Uterus (tissue), 4 donors: Measurements from ENCODE around the gene CLTA. TPM values are rescaled to one million over a fixed set of nuclear protein-coding genes. Genes with fewer than 3 reads are reported as not detected.
A peak's percentile ranks its signal among the peaks of the same experiment; 100 is the strongest.

ENCODE experiments used
- DNase-seq, 2 donors: peaks; one replicate each; pipeline ENCODE4 v3.0.0-alpha.2; 2019 to 2020
- H3K27ac ChIP-seq, 2 donors: fragments of 200-600 bp; sonication (generic); 1 replicate in 1 of 2; 2 replicates in 1 of 2; pipeline ENCODE4 v1.5.1; 2016 to 2018
- H3K27me3 ChIP-seq, 2 donors: fragments of 200-600 bp; sonication (generic); one replicate each; pipeline ENCODE4 v1.5.1; 2018 to 2019; ENCODE audit warnings: control low read depth in 1 of 2
- H3K36me3 ChIP-seq, 2 donors: fragments of 200-600 bp; sonication (generic); one replicate each; pipeline ENCODE4 v1.5.1; 2019; ENCODE audit warnings: control low read depth in 1 of 2
- H3K4me1 ChIP-seq, 2 donors: fragments of 200-600 bp; sonication (generic); one replicate each; pipeline ENCODE4 v1.5.1; 2018 to 2019; ENCODE audit warnings: control low read depth in 1 of 2
- H3K4me3 ChIP-seq, 2 donors: fragments of 200-600 bp; sonication (generic); 1 replicate in 1 of 2; 2 replicates in 1 of 2; pipeline ENCODE4 v1.5.1; 2018 to 2019; ENCODE audit warnings: mild to moderate bottlenecking in 1 of 2
- H3K9me3 ChIP-seq, 2 donors: fragments of 200-600 bp; sonication (generic); one replicate each; pipeline ENCODE4 v1.5.1; 2019; ENCODE audit warnings: control low read depth in 1 of 2
- CTCF ChIP-seq, 4 experiments: fragments of 200-600 bp in 2 of 4; fragments of 450-650 bp in 2 of 4; sonication (generic) in 2 of 4; IDR thresholded peaks; one replicate each; pipeline ENCODE4 v1.5.1; 2016 to 2019; ENCODE audit warnings: antibody characterized with exemption in 4 of 4, mild to moderate bottlenecking in 2 of 4, moderate library complexity in 1 of 4
- POLR2A ChIP-seq, 2 donors: fragments of 450-650 bp; IDR thresholded peaks; one replicate each; pipeline ENCODE4 v1.6.1; 2016; ENCODE audit warnings: antibody characterized with exemption in 2 of 2, mild to moderate bottlenecking in 1 of 2, moderate library complexity in 1 of 2
- intact Hi-C: fragments of 100-400 bp; cut with DNase I; formaldehyde crosslinking; loops from one replicate; pipeline ENCODE4 v1.15.1; 2023; ENCODE audit warnings: low total_unique reads
- total RNA-seq, 4 donors: library from RNA; depleted of rRNA in 3 of 4; stranded (reverse); fragments of >200 nt in 3 of 4; gene quantifications; one replicate each; pipeline versions ENCODE4 v1.1.0 to v1.2.4, GENCODE V29; 2014 to 2023
- donor health status: DM: yes; HTN: yes; CAD: no.

The CLTA gene
- total RNA-seq, 4 donors from 2014 or later: 111 to 191 (median 141) TPM

GRCh38 chr9:36187414-36187813 lies 3.3 kb upstream of the CLTA start:
- no peak for DNase-seq
- intact Hi-C loops: no loop called here
- H3K4me1 ChIP-seq: peaks cover 0 to 6% of the 10 kb centered on the region in 2 donors
- H3K27me3 ChIP-seq: no peaks in the 10 kb centered on the region
- H3K9me3 ChIP-seq: no peaks in the 10 kb centered on the region
- no peaks in the 10 kb centered on the region for H3K36me3 ChIP-seq
- H3K27ac ChIP-seq: no peak overlapping the region
- TF ChIP-seq CTCF (IDR thresholded peaks at IDR 0.05): no peak
- TF ChIP-seq POLR2A (IDR thresholded peaks at IDR 0.05): no peak
- H3K4me3 ChIP-seq: no peak overlapping the region

- H3K36me3 ChIP-seq: no peaks in the 10 kb centered on the region
- no peaks in the 10 kb centered on the region for H3K27me3 ChIP-seq
- no peak overlapping the region for H3K27ac ChIP-seq
- H3K4me3 ChIP-seq: no peak overlapping the region
- intact Hi-C loops: no loop called here
- TF ChIP-seq CTCF (IDR thresholded peaks at IDR 0.05): no peak
- no peak for DNase-seq
- H3K4me1 ChIP-seq: peaks cover 0 to 10% of the 10 kb centered on the region in 2 donors
- no peaks in the 10 kb centered on the region for H3K9me3 ChIP-seq
Measured at GRCh38 chr9:36188212-36188611, 2.5 kb upstream of the CLTA start.

GRCh38 chr9:36189976-36190375 lies 745 bp upstream of the CLTA start:
- Histone ChIP-seq H3K27me3 (no peaks in the 10 kb centered on the region), H3K27ac (peak overlapping the region; percentile 90 to 93), H3K4me3 (peak overlapping the region; percentile 83 to 98), H3K36me3 (no peaks in the 10 kb centered on the region), H3K4me1 (peaks cover 0 to 18% of the 10 kb centered on the region in 2 donors), H3K9me3 (no peaks in the 10 kb centered on the region)
- intact Hi-C loops: no loop called here
- TF ChIP-seq CTCF (IDR thresholded peaks at IDR 0.05) (no peak), POLR2A (IDR thresholded peaks at IDR 0.05) (no peak)
- DNase-seq: no peak

GRCh38 chr9:36191290-36191645 lies 547 bp downstream of the CLTA start:
- Histone ChIP-seq H3K9me3 (no peaks in the 10 kb centered on the region), H3K27me3 (no peaks in the 10 kb centered on the region), H3K4me1 (peaks cover 0 to 18% of the 10 kb centered on the region in 2 donors), H3K36me3 (no peaks in the 10 kb centered on the region), H3K27ac (peak overlapping the region; percentile 90 to 93), H3K4me3 (peak overlapping the region; percentile 83 to 98)
- TF ChIP-seq POLR2A (IDR thresholded peaks at IDR 0.05): no peak
- no peak for TF ChIP-seq CTCF (IDR thresholded peaks at IDR 0.05)
- intact Hi-C loops: no loop called here
- DNase-seq: no peak

- peak overlapping the region; percentile 83 to 98 for H3K4me3 ChIP-seq
Measured at GRCh38 chr9:36191686-36192085, 965 bp downstream of the CLTA start.

More at GRCh38 chr9:36191686-36192085, 965 bp downstream of the CLTA start:
- Histone ChIP-seq H3K36me3 (no peaks in the 10 kb centered on the region), H3K4me1 (peaks cover 0 to 18% of the 10 kb centered on the region in 2 donors), H3K27ac (peak overlapping the region; percentile 14 to 93), H3K9me3 (no peaks in the 10 kb centered on the region), H3K27me3 (no peaks in the 10 kb centered on the region)
- no peak for DNase-seq
- TF ChIP-seq POLR2A (IDR thresholded peaks at IDR 0.05): no peak
- no peak for TF ChIP-seq CTCF (IDR thresholded peaks at IDR 0.05)
- intact Hi-C loops: no loop called here
